OCI-LY1 (cell line): ENCODE measurements around the gene CSF1.
"Not testable (repeated sequence)": the region's sequence is repeated elsewhere in the genome, so short reads cannot be mapped to it uniquely, and the experiment has no call there.

Experiments
- H2AFZ ChIP-seq: fragments of 200-600 bp; sonication (generic), shearing (Covaris generic); 2 replicates; pipeline ENCODE4 v1.6.0; 2014; ENCODE audit warnings: antibody characterized with exemption, mild to moderate bottlenecking, low read length
- H3F3A ChIP-seq: fragments of 200-600 bp; sonication (generic), shearing (Covaris generic); 2 replicates; pipeline ENCODE4 v1.6.0; 2014; ENCODE audit warnings: mild to moderate bottlenecking, antibody characterized with exemption, low read length, moderate library complexity; ENCODE audit not compliant: insufficient read depth
- H3K27ac ChIP-seq: fragments of 200-600 bp; sonication (generic); 2 replicates; pipeline ENCODE4 v1.5.1; 2014; ENCODE audit warnings: low read length, mixed run types, mild to moderate bottlenecking, low read depth; ENCODE audit not compliant: poor library complexity, severe bottlenecking
- H3K27me3 ChIP-seq: fragments of 200-600 bp; sonication (generic); 2 replicates; pipeline ENCODE4 v1.6.0; 2014; ENCODE audit warnings: antibody characterized with exemption, mild to moderate bottlenecking, low read length, moderate library complexity; ENCODE audit not compliant: insufficient read depth
- H3K36me3 ChIP-seq: fragments of 200-600 bp; sonication (generic); 2 replicates; pipeline ENCODE4 v1.6.1; 2014; ENCODE audit warnings: mild to moderate bottlenecking, antibody characterized with exemption, low read length, moderate library complexity, mixed read lengths; ENCODE audit not compliant: insufficient read depth
- H3K4me1 ChIP-seq: fragments of 200-600 bp; sonication (generic); 2 replicates; pipeline ENCODE4 v1.5.1; 2014; ENCODE audit warnings: mild to moderate bottlenecking, low read length, moderate library complexity; ENCODE audit not compliant: insufficient read depth, severe bottlenecking
- H3K4me2 ChIP-seq: fragments of 200-600 bp; sonication (generic), shearing (Covaris generic); 2 replicates; pipeline ENCODE4 v1.6.1; 2014; ENCODE audit warnings: low read length
- H3K4me3 ChIP-seq: fragments of 200-600 bp; sonication (generic); 2 replicates; pipeline ENCODE4 v1.5.1; 2014; ENCODE audit warnings: low read length, low read depth, mild to moderate bottlenecking, mixed read lengths; ENCODE audit not compliant: poor library complexity, severe bottlenecking
- H3K79me2 ChIP-seq: fragments of 200-600 bp; shearing (Covaris generic); 2 replicates; pipeline ENCODE4 v1.6.1; 2016; ENCODE audit warnings: mixed run types, low read length, mixed read lengths; ENCODE audit not compliant: insufficient read depth
- H3K9ac ChIP-seq: fragments of 200-600 bp; sonication (generic), shearing (Covaris generic); 2 replicates; pipeline ENCODE4 v1.6.1; 2014; ENCODE audit warnings: mild to moderate bottlenecking, low read length, mixed read lengths
- H3K9me2 ChIP-seq: fragments of 200-600 bp; sonication (generic), shearing (Covaris generic); 2 replicates; pipeline ENCODE4 v1.6.1; 2014; ENCODE audit warnings: low read depth, mild to moderate bottlenecking, low read length, mixed read lengths
- H3K9me3 ChIP-seq: fragments of 200-600 bp; shearing (Covaris generic); 2 replicates; pipeline ENCODE4 v1.6.1; 2014; ENCODE audit warnings: low read length, mixed read lengths
- H4K20me1 ChIP-seq: fragments of 200-600 bp; sonication (generic), shearing (Covaris generic); 2 replicates; pipeline ENCODE4 v1.6.0; 2016; ENCODE audit warnings: mild to moderate bottlenecking, low read length; ENCODE audit not compliant: insufficient read depth
- EZH2 ChIP-seq: fragments of 200-600 bp; sonication (generic), shearing (Covaris generic); IDR thresholded peaks from 2 replicates; pipeline ENCODE4 v1.8.0; 2017; ENCODE audit warnings: borderline replicate concordance, mixed run types, mild to moderate bottlenecking, antibody characterized with exemption, low read length, moderate library complexity, mixed read lengths
- TF ChIP-seq, protein P1 (sequence below): fragments of 200-600 bp; sonication (generic), shearing (Covaris generic); IDR thresholded peaks from 2 replicates; pipeline ENCODE4 v1.5.1; 2017; ENCODE audit warnings: mild to moderate bottlenecking, antibody characterized with exemption, low read length, moderate library complexity, mixed read lengths

CSF1 gene

DNA sequence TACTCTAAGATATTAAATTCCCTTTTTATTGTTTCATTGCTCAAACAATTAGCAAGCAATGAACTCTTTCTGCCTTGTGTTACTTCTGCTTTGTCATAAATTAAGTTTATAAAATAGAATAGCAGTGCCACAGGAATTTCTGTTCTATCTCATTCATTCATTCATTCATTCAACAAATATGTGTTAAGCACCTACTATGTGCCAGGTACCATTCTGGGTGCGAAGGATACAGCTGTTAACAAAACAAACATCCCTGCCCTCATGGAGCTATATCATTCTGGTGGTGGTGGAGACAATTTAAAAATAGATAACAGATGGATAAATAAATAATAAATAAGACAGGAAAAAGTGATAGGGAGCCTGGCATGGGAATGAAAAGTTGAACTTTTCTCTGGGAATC is 39.4 kb downstream of the CSF1 start:
- Histone ChIP-seq H2AFZ (no peak overlapping the region), H3K9ac (no peak overlapping the region), H3K9me2 (no peaks in the 10 kb centered on the region), H3F3A (no peaks in the 10 kb centered on the region), H3K9me3 (no peaks in the 10 kb centered on the region), H4K20me1 (no peaks in the 10 kb centered on the region), H3K4me1 (no peaks in the 10 kb centered on the region), H3K27ac (no peak overlapping the region), H3K27me3 (no peaks in the 10 kb centered on the region), H3K36me3 (no peaks in the 10 kb centered on the region), H3K4me3 (no peak overlapping the region), H3K79me2 (no peaks in the 10 kb centered on the region), H3K4me2 (no peak overlapping the region)
- TF ChIP-seq, protein P1, sequence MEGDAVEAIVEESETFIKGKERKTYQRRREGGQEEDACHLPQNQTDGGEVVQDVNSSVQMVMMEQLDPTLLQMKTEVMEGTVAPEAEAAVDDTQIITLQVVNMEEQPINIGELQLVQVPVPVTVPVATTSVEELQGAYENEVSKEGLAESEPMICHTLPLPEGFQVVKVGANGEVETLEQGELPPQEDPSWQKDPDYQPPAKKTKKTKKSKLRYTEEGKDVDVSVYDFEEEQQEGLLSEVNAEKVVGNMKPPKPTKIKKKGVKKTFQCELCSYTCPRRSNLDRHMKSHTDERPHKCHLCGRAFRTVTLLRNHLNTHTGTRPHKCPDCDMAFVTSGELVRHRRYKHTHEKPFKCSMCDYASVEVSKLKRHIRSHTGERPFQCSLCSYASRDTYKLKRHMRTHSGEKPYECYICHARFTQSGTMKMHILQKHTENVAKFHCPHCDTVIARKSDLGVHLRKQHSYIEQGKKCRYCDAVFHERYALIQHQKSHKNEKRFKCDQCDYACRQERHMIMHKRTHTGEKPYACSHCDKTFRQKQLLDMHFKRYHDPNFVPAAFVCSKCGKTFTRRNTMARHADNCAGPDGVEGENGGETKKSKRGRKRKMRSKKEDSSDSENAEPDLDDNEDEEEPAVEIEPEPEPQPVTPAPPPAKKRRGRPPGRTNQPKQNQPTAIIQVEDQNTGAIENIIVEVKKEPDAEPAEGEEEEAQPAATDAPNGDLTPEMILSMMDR, result no peak
- no peak for TF ChIP-seq EZH2

DNA sequence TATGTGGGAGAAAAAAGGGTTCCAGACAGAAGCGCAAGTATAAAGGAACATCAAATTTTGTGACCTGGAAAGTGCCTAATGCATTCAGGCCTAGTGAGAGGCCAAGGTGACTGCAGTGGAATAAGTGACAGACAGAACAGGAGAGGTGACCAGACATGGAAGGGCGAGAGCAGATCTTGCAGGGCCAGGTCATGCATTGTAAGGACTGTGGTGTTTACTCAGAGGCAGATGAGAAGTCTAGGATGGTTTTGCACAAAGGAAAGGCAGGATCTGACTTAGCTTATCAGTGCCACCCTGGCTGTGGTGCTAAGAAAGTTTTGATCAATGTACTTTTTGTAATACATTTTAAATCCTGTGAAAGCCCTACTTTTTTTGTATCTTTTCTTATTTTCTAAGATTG is 39.9 kb downstream of the CSF1 start:
- no peaks in the 10 kb centered on the region for H3K36me3 ChIP-seq
- H3K4me1 ChIP-seq, result no peaks in the 10 kb centered on the region
- H3K4me2 ChIP-seq, result no peak overlapping the region
- no peaks in the 10 kb centered on the region for H3F3A ChIP-seq
- no peaks in the 10 kb centered on the region for H4K20me1 ChIP-seq
- H3K9me3 ChIP-seq, result no peaks in the 10 kb centered on the region
- H3K9ac ChIP-seq, result no peak overlapping the region
- H3K27me3 ChIP-seq, result no peaks in the 10 kb centered on the region
- H3K4me3 ChIP-seq, result no peak overlapping the region
- H3K9me2 ChIP-seq, result no peaks in the 10 kb centered on the region
- no peak overlapping the region for H2AFZ ChIP-seq
- no peak for TF ChIP-seq EZH2
- TF ChIP-seq, protein P1, result no peak
- no peak overlapping the region for H3K27ac ChIP-seq
- H3K79me2 ChIP-seq, result no peaks in the 10 kb centered on the region

DNA sequence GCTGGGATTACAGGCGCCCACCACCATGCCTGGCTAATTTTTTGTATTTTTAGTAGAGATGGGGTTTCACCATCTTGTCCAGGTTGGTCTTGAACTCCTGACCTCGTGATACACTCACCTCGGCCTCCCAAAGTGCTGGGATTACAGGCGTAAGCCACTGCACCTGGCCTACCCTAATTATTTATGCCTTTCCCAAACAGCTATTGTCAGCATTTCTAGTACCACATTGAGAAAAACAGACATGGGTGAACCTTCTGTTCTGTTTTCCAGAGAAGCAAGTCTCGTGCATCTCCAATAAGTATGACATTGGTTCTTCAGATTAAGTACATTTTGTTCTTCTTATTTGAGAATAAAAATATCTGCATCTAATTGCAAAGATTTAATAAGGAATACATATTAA is 40.9 kb downstream of the CSF1 start:
- H3K9me3 ChIP-seq, H3K36me3 ChIP-seq, H3K9me2 ChIP-seq, H4K20me1 ChIP-seq, H3K4me2 ChIP-seq, H2AFZ ChIP-seq, H3F3A ChIP-seq, H3K27me3 ChIP-seq, H3K9ac ChIP-seq, H3K79me2 ChIP-seq, H3K27ac ChIP-seq, H3K4me3 ChIP-seq, H3K4me1 ChIP-seq: not testable (repeated sequence)

DNA sequence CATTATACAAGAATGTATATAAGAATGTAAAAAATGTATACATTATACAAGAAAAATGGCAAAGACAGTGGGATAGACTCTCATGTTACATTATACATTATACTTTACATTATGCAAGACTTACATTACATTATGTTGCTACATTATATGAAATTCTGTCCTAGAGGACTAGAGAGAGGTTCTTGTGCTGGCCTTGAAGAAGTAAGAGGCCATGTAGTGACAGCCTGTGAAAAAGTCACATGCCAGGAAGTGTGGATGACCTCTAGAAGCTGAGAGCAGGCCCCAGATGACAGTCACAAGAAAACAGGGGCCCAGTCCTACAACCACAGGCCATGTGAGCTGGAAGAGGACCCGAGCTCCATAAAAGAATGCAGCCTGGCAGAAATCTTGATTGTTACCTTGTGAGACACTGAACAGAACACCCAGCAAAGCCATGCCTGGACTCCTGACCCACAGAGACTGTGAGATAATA is 43.4 kb downstream of the CSF1 start:
- no peaks in the 10 kb centered on the region for H3K9me2 ChIP-seq
- no peak overlapping the region for H3K4me3 ChIP-seq
- no peaks in the 10 kb centered on the region for H3K9me3 ChIP-seq
- H2AFZ ChIP-seq, result no peak overlapping the region
- no peak overlapping the region for H3K4me2 ChIP-seq
- H3K36me3 ChIP-seq, result no peaks in the 10 kb centered on the region
- H4K20me1 ChIP-seq, result no peaks in the 10 kb centered on the region
- no peaks in the 10 kb centered on the region for H3K79me2 ChIP-seq
- no peak for TF ChIP-seq EZH2
- TF ChIP-seq, protein P1, result no peak
- no peaks in the 10 kb centered on the region for H3K4me1 ChIP-seq
- no peaks in the 10 kb centered on the region for H3K27me3 ChIP-seq
- H3F3A ChIP-seq, result no peaks in the 10 kb centered on the region
- no peak overlapping the region for H3K27ac ChIP-seq
- H3K9ac ChIP-seq, result no peak overlapping the region
